NCI-H2081 (cell line): ENCODE results near the gene TOX2.
"Not testable (repeated sequence)": the region's sequence is repeated elsewhere in the genome, so short reads cannot be mapped to it uniquely, and the experiment has no call there.

ENCODE experiments used
- DNase-seq, 2 experiments: peaks; one replicate each; lab custom pipeline; 2025; lab: John Stamatoyannopoulos, UW

The TOX2 gene

GRCh38 chr20:44033344-44033743, 118.7 kb downstream of the TOX2 start:
- DNase-seq: no peak

- DNase-seq: no peak
These were observed 119.2 kb downstream of the TOX2 start for GRCh38 chr20:44033873-44034272.

- DNase-seq: no peak
These were observed 119.8 kb downstream of the TOX2 start for GRCh38 chr20:44034451-44034850.

GRCh38 chr20:44034965-44035635, 120.4 kb downstream of the TOX2 start:
- DNase-seq: no peak

GRCh38 chr20:44035924-44036323, 121.3 kb downstream of the TOX2 start:
- DNase-seq: no peak

GRCh38 chr20:44036441-44036840, 121.8 kb downstream of the TOX2 start:
- DNase-seq: no peak

GRCh38 chr20:44038681-44039123, 124.0 kb downstream of the TOX2 start:
- no peak for DNase-seq

GRCh38 chr20:44039147-44039546, 124.5 kb downstream of the TOX2 start:
- DNase-seq: no peak

GRCh38 chr20:44039741-44040140, 125.1 kb downstream of the TOX2 start:
- no peak for DNase-seq

GRCh38 chr20:44040202-44040915, 125.7 kb downstream of the TOX2 start:
- DNase-seq: no peak

GRCh38 chr20:44041001-44041400, 126.3 kb downstream of the TOX2 start:
- no peak for DNase-seq

- DNase-seq: not testable (repeated sequence)
These were observed 130.1 kb downstream of the TOX2 start for GRCh38 chr20:44044712-44045111.

GRCh38 chr20:44050327-44050726, 135.7 kb downstream of the TOX2 start:
- no peak for DNase-seq

GRCh38 chr20:44050925-44051660, 136.4 kb downstream of the TOX2 start:
- no peak for DNase-seq

- DNase-seq: no peak
These were observed 137.0 kb downstream of the TOX2 start for GRCh38 chr20:44051661-44052000.

- no peak for DNase-seq
These were observed 137.5 kb downstream of the TOX2 start for GRCh38 chr20:44052166-44052565.

GRCh38 chr20:44053046-44053445, 138.4 kb downstream of the TOX2 start:
- no peak for DNase-seq

- DNase-seq: no peak
These were observed 139.5 kb downstream of the TOX2 start for GRCh38 chr20:44054118-44054517.

GRCh38 chr20:44054849-44055248, 140.2 kb downstream of the TOX2 start:
- DNase-seq: no peak

- no peak for DNase-seq
These were observed 141.5 kb downstream of the TOX2 start for GRCh38 chr20:44056010-44056698.

GRCh38 chr20:44057698-44058675, 143.3 kb downstream of the TOX2 start:
- no peak for DNase-seq
